ENCODE measurements around the gene CRYBA1. TPM values are rescaled to one million over a fixed set of nuclear protein-coding genes. Genes with fewer than 3 reads are reported as not detected.
"Not testable (repeated sequence)": the region's sequence is repeated elsewhere in the genome, so short reads cannot be mapped to it uniquely, and the experiment has no call there.

CRYBA1 gene
- total RNA-seq, 1 donor from 2014 or later, result not detected

- DNase-seq (ENCODE audit: missing footprints); intact Hi-C loops (cut with DNase I); ATAC-seq: not testable (repeated sequence)
Observed at GRCh38 chr17:29234972-29235371, 11.7 kb upstream of the CRYBA1 start.

DNA sequence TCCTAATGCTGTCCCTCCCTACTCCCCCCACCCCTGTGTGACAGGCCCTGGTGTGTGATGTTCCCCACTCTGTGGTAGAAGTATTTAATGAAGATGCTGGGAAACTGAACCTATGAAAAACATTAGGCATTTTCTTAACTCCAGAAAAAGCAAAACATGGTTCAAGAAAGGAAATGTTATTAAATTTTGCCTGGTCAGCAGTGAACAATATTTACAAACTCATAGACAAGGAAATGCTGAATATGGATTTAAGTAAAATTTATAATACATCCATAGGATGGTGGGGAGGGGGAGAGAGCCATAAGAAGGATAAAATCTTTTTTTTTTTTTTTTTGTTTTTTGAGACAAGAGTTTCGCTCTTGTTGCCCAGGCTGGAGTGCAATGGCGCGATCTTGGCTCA lies 10.8 kb upstream of the CRYBA1 start:
- DNase-seq (ENCODE audit: missing footprints), result no peak
- intact Hi-C loops (cut with DNase I), result no loop called here
- no peak for ATAC-seq

- ATAC-seq (no peak), DNase-seq (ENCODE audit: missing footprints) (no peak)
- intact Hi-C loops (cut with DNase I), result no loop called here
Observed at GRCh38 chr17:29237476-29238132, 9.1 kb upstream of the CRYBA1 start.

DNA sequence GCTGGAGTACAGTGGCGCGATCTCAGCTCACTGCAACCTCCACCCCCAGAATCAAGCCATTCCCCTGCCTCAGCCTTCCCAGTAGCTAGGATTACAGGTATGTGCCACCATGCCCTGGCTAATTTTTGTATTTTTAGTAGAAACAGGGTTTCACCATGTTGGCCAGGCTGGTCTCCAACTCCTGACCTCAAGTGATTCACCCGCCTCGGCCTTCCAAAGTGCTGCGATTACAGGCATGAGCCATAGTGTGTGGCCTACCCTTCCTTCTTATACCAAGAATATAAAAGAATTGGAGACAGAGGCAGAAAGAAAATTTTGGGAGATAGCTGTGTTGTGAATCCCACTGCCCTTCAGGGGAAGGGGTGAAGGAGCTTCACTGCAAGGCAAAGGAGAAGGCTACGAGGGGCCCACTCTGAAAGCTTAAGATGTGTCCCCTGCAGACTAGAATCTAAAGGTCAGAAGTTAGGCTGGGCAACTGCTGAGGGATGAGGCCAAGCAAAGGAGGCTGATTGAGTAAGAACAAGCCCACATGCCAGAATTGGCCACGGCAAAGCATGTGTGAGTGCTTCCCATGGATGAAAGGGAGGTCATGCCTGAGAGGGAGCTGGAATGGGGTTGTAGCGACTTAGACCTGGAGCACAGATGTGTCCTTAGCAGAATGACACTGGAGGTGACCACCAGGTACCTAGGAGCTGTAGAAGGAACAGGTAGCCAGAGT lies 8.4 kb upstream of the CRYBA1 start:
- no peak for DNase-seq (ENCODE audit: missing footprints)
- intact Hi-C loops (cut with DNase I), result no loop called here
- no peak for ATAC-seq

GRCh38 chr17:29240477-29240876 lies 6.2 kb upstream of the CRYBA1 start:
- ATAC-seq (no peak), DNase-seq (ENCODE audit: missing footprints) (no peak)
- intact Hi-C loops (cut with DNase I), result no loop called here

DNA sequence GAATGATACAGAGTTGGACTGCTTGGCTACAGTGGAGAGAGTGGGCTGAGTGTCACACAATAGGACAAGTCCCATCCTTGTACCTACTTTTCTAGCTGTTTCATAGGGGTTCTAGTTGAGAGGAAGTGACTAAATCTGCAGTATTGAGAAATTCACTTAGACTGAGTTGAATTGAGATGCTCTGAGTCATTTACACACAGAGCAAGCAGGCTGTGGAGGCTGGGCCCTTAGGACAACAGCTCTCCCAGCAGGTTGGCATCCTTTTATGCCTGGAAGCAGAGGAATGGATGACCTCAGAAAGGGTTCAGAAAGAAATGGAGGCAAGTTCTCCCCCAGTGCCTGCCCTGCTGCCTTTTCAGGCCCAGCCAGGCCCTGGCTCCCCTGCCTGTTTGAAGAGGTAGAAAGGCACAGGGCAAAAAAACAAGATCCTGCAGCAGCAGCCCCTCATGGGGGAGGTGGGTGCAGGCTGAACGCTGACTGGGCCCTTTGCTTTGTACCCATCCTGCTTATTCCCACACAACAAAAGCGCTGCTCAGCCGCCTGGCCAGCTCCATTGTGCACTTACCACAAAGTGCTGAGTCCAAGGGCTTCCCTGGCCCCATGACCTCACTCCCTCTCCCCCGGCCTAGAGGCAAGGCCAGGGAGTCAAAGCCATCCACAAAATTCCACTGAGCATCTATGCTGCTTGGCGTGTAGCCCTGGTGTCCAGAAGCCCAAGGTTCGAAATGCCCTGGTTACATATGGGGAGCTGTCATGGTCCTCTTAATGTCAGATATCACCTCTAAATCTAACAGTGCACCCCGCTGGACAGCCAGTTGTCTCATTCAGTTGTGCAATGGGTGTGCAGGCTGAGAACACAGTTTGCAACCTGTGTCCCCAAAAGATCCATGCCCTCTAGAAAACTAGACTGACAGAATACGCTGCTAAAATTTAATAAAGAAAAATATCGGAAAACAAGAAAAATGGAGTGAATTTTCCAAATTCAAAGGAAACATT lies 5.4 kb upstream of the CRYBA1 start:
- no peak for ATAC-seq
- intact Hi-C loops (cut with DNase I), result no loop called here

GRCh38 chr17:29242051-29242450 lies 4.6 kb upstream of the CRYBA1 start:
- DNase-seq (ENCODE audit: missing footprints), result no peak
- no peak for ATAC-seq
- intact Hi-C loops (cut with DNase I), result no loop called here

More for the DNA sequence above, 5.4 kb upstream of the CRYBA1 start:
- DNase-seq (ENCODE audit: missing footprints), result no peak

- ATAC-seq, result no peak
- intact Hi-C loops (cut with DNase I), result no loop called here
- no peak for DNase-seq (ENCODE audit: missing footprints)
Observed at GRCh38 chr17:29242790-29243189, 3.9 kb upstream of the CRYBA1 start.

DNA sequence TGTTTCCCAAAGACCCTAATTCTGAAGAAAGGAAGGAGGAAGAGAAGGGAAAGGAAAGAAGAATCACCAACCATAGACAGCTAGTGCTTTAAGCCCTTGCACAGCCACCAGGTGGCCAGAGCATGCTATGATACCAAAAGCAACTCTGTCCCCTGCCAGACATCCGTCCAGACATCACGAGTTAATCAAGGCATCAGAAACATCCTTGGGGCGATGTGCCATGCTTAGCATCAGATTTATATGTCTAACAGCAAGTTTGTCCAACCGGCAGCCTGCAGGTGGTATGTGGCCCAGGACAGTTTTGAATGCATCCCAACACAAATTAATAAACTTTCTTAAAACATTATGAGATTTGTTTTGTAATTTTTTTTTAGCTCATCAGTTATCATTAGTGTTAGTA lies 2.9 kb upstream of the CRYBA1 start:
- DNase-seq (ENCODE audit: missing footprints) (no peak), ATAC-seq (no peak)
- intact Hi-C loops (cut with DNase I), result no loop called here

DNA sequence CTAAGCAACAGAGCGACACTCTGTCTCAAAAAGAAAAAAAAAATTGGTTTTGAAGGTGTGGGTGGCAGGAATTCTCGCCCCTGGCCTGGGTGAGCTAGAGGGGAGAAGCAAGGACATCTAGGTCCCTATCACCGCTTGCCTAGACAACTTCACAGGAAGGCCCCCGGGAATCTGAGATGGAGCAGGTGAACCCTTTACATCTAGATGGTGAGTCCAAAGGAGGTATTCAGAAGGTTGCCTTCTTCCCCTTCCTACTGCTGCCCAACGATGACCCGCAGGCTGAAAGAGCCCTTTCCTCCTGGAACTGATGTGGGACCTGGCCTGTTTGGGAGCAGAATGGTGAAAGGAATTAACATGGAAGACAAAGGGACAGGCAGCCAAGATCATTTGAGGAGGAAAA lies 1.3 kb upstream of the CRYBA1 start:
- no peak for ATAC-seq
- DNase-seq (ENCODE audit: missing footprints), result no peak
- intact Hi-C loops (cut with DNase I), result no loop called here

DNA sequence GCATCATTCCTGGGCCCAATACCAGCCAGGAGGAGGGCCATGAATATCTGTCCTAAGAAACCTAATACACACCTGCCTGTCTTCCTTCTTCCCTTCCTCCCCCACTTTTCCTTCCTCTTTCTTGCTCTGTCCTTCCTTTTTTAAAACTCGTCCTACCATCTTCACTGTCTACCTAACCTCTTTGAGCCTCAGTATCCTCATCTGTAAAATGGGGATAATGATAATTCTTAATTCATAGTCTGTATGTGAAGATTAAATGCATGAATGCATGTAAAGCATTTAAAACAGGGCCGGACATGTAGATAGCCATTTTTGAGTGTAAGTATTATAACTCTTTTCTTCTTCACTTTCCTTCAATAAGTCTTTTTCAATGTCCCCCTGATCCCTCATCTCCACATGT lies 560 bp downstream of the CRYBA1 start:
- intact Hi-C loops (cut with DNase I), result no loop called here
- ATAC-seq (no peak), DNase-seq (ENCODE audit: missing footprints) (no peak)

DNA sequence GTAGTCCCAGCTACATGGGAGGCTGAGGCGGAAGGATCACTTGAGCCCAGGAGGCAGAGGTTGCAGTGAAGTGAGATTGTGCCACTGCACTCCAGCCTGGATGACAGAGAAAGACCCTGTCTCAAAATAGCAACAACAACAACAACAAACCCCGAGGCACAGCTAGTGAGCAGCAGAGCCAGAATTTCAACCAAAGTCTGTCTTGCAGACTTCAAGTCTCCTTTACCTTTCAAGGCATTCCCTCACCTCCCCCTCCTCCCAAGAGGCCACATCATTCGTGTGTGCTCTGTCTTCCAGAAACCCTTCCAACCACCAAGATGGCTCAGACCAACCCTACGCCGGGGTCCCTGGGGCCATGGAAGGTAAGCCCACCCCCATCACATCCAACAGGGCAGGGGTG lies 2.2 kb downstream of the CRYBA1 start:
- ATAC-seq, result no peak
- no peak for DNase-seq (ENCODE audit: missing footprints)
- intact Hi-C loops (cut with DNase I), result no loop called here

DNA sequence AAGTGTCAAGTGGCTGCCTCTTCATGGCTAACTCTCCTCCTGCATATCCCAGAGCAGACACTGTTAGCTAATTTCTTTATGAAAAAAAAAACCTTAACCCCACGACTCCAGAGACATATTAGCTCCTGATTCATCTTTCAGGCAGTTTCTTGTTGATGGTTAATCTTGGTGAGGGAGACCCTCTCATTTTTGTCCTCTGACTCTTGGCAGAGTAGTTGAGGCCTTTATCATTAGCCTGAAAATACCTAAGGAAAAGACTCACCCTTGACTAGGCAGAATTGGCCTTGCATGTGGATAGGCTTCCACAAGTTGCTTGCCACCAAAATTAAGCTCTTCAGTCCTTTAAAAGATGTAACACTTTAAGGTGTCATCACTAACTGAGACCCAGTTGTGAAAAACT lies 4.0 kb downstream of the CRYBA1 start:
- no peak for ATAC-seq
- DNase-seq (ENCODE audit: missing footprints), result no peak
- intact Hi-C loops (cut with DNase I), result no loop called here

DNA sequence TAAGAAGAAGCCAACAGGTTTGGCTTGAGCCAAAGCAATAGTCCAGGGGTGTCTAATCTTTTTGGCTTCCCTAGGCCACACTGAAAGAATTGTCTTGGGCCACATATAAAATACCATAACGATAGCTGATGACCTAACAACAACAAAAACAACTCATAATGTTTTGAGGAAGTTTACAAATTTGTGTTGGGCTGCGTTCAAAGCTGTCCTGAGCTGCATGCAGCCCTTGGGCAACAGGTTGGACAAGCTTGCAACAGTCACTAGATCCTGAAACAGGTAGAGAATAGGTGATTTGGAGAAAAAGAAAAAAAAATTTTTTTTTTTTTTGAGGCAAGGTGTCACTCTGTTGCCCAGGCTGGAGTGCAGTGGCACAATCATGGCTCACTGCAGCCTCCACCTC lies 4.5 kb downstream of the CRYBA1 start:
- ATAC-seq (no peak), DNase-seq (ENCODE audit: missing footprints) (no peak)
- intact Hi-C loops (cut with DNase I), result no loop called here

DNA sequence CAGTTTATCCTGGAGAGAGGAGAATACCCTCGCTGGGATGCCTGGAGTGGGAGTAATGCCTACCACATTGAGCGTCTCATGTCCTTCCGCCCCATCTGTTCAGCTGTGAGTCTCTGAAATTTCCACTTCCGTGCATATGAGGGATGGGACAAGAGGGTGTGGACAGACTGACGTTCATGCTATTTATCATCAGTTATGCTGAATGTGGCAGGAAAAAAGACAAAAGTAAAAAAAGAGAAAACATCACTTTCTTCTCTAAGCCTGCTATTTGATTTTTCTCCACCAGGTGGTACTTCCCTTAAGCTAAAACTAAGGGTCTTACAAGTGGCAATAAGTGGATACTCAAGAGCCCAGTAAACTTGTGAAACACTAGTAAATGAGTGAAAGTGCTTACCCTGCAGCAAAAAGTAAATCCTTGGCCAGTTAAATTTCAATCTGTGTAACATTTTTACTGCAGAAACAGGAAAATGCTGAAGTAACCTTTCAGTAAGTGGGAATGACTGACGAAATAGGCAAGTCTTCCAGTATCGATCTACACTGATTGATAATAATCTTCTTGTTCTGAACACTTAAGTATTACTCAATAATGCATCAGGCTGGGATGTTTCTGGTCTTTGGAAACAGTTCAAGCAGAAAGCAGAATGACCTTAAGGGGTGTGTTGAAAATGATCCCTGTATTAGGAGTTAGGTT lies 5.6 kb downstream of the CRYBA1 start:
- intact Hi-C loops (cut with DNase I), result no loop called here
- no peak for ATAC-seq
- no peak for DNase-seq (ENCODE audit: missing footprints)

GRCh38 chr17:29253037-29253436 lies 6.4 kb downstream of the CRYBA1 start:
- DNase-seq (ENCODE audit: missing footprints) (no peak), ATAC-seq (no peak)
- intact Hi-C loops (cut with DNase I), result no loop called here

DNA sequence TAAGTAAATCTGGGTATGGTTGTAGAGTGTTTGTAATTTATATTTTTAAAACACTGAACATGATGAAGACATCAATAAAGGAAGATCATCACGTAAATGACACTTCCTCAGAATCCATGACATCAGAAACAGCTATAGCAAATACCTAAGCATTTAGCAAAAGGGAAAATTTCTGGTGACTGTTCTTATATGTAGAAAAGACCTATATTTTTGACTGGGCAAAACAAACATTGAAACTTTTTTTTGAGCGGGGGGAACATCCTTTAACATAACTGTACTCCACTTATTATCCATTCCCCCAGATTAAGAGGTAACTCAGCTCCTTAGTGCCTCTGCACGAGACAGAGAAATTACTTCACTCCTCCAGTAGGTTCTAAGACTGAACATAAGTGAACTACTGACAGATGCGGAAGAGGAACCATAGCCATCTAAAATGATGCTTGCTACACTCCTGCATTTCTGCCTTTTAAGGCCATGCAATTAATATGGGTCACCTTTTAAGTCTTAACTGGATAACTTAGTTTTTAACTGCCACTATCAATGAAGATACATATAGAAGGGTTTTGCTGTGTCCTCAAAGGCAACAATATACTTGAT lies 9.4 kb downstream of the CRYBA1 start:
- ATAC-seq, result no peak
- intact Hi-C loops (cut with DNase I), result no loop called here
- no peak for DNase-seq (ENCODE audit: missing footprints)

GRCh38 chr17:29256735-29257466 lies 10.2 kb downstream of the CRYBA1 start:
- intact Hi-C loops (cut with DNase I), result no loop called here
- DNase-seq (ENCODE audit: missing footprints) (no peak), ATAC-seq (peak; percentile 37)
